ENCODE data around the gene COBL. TPM values are rescaled to one million over a fixed set of nuclear protein-coding genes. Genes with fewer than 3 reads are reported as not detected.

Gene COBL
- total RNA-seq, 2 experiments from 2014 or later, result not detected

DNA sequence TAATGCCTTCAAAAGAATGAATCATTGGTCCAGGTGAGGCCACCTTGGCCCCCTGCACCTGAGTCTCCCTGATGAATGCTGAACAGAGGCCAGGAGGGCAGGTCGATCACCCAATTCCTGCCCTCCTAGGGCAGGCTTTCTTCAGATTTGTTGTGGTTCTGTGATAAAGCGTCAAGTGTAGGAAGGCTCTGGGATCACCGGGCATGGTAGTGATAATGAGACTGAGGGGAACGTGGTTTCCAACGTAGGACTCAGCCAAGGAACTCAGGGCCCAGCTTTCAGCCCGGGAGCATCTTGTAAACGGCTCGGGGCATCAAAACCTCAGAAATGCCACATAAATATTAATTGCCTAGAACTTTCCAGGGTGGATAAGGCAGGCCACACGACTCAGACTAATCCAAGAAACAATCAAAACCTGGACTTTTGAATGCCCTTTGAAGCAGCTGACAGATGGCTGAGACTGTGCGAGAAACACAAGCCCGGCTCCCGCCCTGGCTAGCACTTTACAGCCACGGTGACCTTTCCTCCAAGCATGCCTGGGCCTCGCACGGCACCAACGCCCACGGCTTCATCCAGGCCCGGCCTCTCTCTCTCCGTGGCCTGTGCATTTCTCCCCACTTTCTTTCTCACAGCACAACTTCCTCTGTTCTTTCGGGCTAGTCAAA, 294.6 kb downstream of the COBL start:
- POLR2A ChIA-PET, result no interaction called here
- CTCF ChIA-PET, result no interaction called here

DNA sequence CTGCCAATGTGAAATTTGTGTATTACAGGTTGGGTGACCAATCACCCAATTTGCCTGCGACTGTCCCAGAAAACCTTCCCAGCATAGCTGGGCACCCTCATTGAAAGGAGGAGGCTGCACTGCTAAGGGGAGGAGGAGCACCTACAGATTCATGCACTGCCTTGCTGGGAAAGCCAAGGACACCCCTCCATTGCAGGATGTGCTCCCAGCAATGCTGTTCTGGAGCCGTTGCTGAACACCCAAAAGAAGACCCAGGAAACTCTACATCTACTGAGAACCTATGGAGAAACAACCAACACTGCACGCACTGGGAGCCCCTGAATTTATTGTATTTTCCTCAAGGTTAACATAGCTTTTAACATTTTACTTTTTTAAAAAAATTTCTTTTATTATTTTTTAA, 295.7 kb downstream of the COBL start:
- ChIA-PET CTCF (interaction anchor here (0.5 to 1.7 kb wide), 2 partner anchors 120 to 553 kb away, joined by 3 to 5 read pairs; no protein-coding TSS in a partner anchor), POLR2A (no interaction called here)

DNA sequence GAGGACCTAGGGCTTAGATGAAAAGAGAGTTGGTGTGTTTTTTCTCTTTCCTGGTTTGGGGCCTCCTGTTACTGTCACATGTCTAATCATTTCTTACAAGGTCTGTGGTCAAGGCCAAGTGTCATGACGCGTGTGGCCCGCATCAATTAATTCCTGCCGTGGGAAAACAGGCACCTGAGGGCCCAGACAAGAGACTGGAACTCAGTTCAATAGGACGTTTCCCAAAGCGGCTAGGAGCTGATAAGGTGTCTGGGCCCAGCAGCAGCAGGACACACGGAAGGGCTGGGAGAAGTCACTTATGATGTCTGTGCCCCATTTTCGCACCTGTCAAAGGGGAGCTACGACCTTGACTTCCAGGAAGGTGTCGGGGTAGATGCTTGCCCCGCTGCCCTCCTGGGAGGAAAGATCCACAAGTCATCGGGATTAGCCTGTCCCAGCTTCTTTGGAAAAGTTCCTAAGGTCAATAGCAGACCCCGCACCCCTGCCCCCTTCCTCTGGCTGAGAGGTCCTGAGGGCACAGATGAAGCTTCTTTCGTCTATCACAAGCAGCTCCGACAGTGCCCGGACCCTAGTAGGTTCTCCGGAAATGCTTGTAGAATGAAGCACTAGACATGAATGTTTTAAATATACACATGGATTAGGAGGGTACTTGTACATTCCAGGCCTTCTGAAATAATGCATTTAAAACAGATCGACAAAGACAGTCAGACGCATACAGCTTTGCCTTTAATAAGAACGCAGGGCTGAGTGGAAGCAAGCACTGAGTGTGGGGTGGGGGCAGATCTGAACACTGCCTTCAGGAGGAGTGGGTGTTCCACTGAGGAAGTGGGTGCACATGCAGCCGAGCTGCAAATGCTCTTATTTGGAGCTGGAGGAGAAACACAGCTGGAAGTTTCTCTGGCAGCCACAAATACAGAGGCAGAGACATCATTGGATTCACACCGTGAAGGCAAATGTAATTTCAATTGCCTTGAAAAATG, 296.4 kb downstream of the COBL start:
- POLR2A ChIA-PET, result no interaction called here
- CTCF ChIA-PET, result interaction anchor here (1.7 kb wide), 1 partner anchor 552 kb away, joined by 5 read pairs; no protein-coding TSS in a partner anchor

DNA sequence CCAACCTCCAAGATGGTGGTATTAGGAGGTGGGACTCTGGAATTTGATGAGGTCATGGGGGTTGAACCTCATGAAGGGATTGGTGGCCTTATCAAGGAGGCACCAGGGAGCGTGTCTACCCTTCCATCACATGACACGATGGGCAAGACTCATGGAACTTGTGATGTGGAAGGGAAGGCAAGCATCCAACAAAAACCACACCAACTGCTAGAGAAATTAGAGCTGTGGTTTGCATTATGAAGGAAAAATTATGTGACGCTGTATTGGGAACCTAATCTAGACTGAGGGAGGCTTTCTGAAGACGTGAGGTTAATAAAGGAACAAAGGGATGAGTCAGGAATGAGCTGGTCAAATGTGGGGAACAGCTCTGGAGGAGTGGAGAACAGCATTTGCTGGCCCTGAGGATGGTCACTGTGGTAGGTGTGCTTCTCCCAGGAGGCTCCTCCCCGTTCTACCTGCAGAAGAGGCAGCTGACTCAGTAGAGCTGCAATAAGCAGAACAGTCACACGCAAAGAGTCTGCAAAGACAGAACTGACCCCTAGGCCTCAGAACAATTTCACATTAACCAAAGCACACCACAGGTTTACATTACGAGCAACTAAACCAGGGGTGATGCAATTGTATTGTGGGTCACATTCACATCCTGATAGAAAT, 297.3 kb downstream of the COBL start:
- POLR2A ChIA-PET, result no interaction called here
- CTCF ChIA-PET, result no interaction called here

DNA sequence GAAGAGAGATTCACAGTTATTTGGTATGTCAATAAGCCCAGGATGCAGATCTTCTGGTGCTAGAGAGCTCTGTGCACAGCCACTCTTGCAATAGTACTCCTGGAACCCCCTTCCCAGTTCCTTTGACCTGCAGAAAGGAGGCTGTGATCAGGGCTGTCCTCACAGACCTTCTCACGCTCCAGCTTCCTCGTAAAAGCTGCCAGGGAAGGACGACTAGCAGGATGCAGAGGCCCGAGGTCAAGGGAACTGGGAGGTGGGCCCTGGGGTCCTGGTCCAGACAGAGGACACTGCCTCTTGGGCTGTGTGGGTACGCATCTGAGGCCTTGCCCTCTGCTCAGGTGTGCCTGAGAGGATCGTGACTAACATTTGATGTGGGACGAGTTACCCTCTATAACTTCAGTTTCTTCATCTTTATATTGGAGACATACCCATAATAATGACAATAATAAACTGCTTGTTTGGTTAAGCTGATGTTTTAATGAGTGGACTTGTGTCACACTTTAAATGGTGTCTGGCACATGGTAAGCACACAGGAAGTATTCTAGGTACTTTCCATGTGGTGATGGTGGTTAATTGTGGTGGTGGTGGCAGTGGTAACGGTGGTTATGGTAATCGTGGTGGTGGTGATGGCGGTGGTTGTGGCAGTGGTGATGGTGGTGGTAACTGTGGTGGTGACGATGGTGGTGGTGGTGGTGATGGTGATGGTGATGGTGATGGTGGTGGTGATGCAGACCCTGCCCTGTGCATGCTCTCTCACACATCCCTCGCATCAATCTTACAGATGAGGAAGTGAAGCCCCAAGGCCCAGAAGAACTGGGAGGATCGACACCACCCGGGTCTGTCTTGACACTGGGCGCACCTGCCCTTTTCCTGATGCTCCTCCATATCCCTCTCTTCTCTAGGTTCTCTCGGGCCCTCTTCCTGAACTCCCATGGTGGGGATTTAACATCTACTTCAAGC, 298.8 kb downstream of the COBL start:
- ChIA-PET CTCF (no interaction called here), POLR2A (no interaction called here)

DNA sequence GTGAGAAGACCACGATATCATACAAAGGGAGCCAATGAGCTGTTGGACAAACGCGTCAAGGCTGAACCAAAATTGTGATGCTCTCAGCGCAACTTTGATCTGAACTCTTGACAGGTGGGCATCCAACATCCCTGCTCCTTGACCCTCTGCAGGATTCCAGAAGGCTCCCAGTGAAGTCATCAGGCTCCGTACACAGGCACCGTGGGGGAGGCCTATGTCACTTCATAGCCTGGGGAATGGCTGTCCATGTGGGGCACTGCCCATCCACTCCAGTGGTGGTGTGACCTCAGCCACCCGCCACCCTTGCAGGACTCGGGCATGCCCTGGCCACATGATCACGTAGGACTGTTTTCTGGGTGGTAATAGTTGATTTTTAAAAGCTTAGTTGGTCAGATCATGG, 300.1 kb downstream of the COBL start:
- ChIA-PET POLR2A (no interaction called here), CTCF (no interaction called here)

DNA sequence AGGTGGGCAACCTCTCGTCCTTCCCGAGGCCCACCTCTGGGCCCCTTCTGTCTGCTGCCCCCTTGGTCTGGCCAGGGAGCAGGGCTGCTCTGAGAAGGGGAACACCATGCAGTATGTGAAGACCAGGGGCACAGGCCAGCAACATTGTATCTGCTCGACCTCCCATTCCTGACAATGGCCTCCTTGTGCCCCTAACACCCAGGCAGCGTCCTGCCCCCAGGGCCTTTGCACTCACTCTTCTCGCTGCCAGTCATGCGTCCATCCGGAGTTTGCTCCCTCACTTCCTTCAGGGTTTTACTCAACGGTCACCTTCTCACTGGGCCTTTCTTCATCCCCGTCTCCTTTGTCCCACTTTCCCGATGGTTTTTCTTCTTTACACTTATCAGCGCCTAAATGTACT, 301.0 kb downstream of the COBL start:
- CTCF ChIA-PET, result no interaction called here
- POLR2A ChIA-PET, result no interaction called here

DNA sequence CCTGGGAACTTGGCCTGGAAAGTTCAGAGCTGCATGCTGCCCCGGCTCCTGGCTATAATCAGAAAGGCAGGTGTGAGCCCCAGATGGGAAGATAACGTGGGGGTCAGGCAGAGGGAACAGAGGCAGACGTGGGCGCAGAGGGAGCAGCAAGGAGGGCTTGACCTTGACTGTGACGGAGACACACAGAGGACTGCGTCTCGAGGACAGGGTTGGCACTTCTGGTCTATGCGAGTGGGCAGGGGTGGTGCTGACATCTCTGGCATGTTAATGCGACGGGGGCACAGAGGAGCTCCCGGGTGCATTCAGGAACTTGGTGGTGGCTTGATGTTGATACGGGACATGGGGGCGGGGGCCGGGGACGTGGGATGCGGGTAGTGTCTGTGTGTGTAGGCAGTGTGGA, 301.8 kb downstream of the COBL start:
- POLR2A ChIA-PET, result no interaction called here
- CTCF ChIA-PET, result no interaction called here

DNA sequence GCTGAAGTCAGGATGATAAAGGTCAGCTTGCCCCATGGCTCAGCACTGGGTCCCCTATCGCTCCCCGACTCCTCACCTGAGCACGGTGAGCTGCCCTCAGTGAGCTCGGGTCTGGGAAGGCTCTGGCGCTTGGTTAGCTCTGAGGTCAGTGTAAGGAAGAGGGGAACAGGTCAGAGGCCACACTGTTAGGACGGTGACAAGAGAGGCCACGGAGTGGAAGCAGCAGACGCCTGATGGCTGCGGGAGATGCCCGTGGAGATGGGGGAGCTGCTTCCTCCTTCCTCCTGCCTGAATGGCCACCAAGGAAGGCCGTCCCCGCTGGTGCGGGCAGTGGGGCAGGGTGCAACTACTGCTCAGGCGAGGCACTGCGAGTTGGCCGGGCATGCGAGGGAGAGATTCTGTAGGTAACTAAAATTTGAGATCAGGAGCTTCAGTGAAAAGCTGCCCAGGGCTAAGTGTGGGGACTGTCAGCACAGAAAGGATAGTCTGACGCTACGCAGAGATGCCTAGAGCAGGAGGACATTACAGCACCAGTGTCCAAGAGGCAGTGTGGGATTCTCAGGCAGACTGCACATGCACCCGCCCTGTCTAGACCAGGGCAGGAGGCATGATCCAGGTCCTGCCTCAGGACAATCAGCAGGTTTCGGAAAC, 302.6 kb downstream of the COBL start:
- CTCF ChIA-PET, result no interaction called here

DNA sequence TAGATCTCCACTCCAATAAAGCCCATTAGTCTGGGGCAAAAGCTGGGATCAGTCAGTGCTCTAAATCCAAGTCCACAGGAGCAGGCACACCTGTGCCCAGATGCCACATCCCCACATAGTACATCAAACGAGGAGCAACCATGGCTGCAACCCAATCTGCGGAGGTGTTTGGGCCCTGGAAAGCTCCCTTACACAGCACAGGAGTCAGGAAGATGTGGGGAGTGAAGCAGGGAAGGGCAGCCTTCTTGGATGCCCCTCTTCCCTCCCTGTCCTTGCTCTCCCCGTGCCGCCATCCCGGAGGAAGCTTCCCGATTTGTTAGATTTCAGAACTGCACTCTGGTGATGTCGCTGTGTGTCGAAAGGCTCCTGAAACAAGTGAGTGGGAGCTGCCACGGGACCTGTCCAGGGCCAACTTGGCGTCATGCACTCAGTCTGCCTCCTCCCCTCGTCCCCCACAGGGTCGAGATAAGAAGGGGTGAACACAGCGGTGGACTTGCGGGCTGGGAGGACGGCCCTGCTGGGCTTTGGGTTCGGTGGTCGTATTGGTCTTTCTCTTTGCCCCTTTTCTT, 303.3 kb downstream of the COBL start:
- POLR2A ChIA-PET, result no interaction called here
- CTCF ChIA-PET, result no interaction called here

More for the DNA sequence above, 302.6 kb downstream of the COBL start:
- POLR2A ChIA-PET, result no interaction called here

DNA sequence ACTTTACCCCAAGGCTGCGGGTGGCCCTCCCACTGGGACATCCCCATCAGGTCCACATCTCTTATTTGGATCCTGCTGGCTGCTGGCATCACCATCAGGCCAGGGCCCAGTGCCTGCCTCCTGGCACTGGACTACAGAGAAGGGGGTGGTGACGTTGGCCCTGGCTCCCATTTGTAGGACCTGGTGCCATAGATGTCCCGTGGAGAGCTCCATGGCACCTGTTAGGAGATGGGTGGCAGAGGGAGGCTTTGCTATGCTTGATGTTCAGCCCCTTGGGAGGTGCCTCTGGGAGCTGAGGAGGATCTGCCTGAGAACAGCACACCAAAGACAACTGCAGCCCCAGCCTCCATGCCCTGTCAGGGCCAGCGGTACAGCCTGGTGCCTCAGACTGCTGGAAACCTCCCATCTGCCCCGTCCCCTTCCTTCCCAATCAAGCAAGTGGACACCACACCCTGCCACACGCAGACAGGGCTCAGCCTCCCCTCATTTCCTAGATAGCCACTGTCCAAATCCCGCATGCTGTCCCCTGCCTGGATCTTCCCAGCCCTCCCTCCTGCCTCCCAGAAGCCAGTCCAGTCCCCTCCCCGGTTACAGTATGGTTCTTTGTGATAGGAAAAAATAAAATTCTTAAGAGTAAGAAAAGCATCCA, 303.9 kb downstream of the COBL start:
- CTCF ChIA-PET, result no interaction called here
- POLR2A ChIA-PET, result no interaction called here

DNA sequence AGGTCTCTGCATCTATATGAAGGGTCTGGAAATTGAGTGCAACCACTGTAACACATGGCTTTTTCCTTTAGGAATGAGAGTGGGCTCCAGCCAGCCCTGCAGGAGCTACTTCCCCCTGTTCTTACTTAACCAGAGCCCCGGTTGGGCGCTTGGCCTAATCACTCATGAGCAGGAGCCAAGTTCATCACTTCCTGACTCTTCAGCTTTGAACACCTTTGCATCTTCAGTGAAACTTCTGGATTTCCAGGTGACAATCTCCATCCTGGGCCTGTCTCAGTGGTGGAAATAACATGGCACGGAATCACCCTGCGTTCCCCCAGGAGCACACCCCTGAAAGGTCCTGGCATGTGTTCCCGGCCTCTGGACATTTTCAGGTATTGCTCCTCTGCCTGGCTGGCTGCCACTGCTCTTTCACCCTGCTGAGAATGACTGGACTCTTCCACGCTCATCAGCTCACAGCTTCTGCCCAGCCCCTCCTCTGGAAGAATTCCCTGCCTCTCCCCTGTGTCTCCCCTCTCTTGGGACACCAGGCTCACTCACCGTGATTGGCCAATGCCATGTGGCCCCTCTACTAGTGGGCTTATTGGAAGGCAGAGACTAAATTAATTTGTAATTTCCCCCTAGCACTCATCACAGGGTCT, 304.8 kb downstream of the COBL start:
- POLR2A ChIA-PET, result no interaction called here
- CTCF ChIA-PET, result no interaction called here

DNA sequence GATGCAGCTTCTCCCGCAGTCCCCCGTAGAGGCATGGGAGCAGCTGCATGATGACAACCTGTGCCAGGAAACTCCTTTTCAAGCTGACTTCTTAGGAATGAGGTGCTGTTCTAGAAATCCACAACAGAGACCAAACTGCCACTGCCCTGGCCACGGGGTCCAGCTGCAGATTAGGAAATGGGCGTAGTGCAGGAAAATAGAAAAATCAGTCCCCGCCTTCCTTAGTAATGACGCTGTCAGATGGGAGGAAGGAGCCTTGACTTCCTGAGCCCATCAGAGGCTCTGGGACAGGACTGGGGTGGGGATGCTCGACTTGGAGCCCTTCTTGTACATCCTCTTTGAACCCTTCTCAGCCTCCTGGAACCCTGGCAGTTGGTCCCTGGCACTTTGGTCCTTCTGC, 306.1 kb downstream of the COBL start:
- POLR2A ChIA-PET, result no interaction called here
- CTCF ChIA-PET, result no interaction called here

DNA sequence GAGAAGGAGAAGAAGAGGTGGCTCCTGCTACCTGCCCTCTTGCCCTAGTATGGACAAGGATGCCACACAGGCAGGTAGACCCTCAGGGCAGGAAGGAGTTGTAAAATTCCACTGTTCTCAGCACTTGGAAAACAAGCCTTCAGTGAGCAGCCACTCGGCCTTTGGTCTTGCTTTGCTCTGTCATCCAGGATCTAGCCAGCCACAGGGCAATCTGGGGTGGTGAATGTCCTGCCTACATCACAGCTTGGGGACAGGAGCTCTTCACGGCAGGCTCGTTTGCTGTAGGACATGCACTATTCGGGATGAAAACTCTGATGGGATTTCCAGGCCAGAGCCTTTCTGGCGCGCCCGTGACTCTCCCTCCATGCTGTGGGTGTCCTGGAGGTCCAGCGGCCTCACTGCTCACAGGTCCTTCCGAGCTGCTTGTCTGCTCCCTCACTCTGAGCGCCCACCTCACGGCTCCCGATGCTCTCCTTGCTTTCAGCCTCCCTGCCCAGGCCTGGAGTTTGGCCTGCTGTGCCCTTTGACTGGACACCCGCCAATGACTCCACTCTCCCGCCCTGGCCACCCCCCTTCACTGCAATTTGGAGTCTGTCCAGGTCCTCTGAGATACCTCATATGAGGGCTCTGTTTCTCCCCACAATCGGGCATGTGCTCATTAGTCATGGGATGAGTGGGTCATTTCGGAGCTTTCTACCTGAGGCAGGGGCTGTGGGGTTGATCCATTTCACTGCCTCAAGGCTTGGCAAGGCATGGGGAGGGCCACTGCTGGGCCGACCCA, 306.7 kb downstream of the COBL start:
- ChIA-PET POLR2A (interaction anchor here (0.7 kb wide), 1 partner anchor 49 kb away, joined by 5 read pairs; no protein-coding TSS in a partner anchor), CTCF (no interaction called here)

DNA sequence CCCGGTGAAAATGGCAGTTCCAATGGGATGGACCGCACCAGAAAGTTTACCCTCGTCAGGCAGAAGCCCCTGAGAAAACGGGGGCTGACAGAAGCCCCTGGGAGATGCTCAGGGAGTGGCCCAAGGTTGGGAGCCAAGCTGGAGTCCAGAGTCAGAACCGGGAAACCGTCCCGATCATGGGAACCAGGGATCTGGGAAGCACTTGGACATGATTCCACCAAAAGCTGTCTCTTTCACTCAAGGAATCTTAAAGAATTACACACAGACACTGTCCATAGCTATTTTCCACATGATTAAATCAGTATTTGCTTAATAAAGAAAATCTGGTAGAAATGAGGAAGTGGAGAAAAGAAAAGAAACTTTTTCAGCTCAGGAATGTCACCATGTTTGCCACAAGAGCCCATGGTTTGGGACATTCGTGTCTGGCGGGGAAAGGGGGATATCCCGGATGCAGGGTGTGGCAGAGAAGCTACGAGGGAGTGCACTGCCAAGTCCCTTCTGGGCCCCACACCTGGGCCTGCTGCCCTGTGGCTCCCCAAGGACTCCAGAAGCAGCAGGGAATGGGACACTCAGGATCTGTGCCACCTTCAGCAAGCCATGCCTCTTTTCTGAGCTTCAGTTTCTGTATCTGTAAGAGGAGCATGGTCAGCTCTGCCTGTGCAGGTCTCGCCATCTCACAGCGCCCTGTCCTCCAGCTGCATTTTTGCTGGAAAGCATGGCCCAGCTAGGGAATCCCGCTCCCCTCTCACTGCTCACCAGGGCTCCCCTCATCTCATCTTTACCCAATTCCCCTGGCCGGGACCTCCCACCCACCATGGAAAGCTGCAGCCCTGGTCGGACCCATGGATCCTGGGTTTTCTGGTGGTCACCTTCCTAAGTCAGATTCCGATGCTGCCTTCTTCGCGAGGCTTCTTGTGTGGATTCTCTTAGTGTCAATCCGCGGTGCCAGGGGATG, 308.8 kb downstream of the COBL start:
- CTCF ChIA-PET, result no interaction called here

More for the DNA sequence above, 308.8 kb downstream of the COBL start:
- POLR2A ChIA-PET, result no interaction called here
